Measurements from ENCODE around the gene ARHGEF6.

Gene ARHGEF6

GRCh38 chrX:136687457-136687856, 93.3 kb downstream of the ARHGEF6 start:
- DNase-seq: no peak

GRCh38 chrX:136684120-136684519, 96.6 kb downstream of the ARHGEF6 start:
- no peak for DNase-seq

- no peak for DNase-seq
These were observed 101.2 kb downstream of the ARHGEF6 start for GRCh38 chrX:136679531-136679930.

- DNase-seq: no peak
These were observed 106.3 kb downstream of the ARHGEF6 start for GRCh38 chrX:136674270-136674985.

GRCh38 chrX:136671006-136671610, 109.6 kb downstream of the ARHGEF6 start:
- no peak for DNase-seq

- no peak for DNase-seq
These were observed 113.1 kb downstream of the ARHGEF6 start for GRCh38 chrX:136667446-136668168.

- no peak for DNase-seq
These were observed 114.6 kb downstream of the ARHGEF6 start for GRCh38 chrX:136666088-136666487.

- no peak for DNase-seq
These were observed 115.4 kb downstream of the ARHGEF6 start for GRCh38 chrX:136665258-136665900.

GRCh38 chrX:136662976-136663375, 117.8 kb downstream of the ARHGEF6 start:
- DNase-seq: no peak

GRCh38 chrX:136662104-136662503, 118.6 kb downstream of the ARHGEF6 start:
- DNase-seq: no peak

GRCh38 chrX:136660896-136661295, 119.8 kb downstream of the ARHGEF6 start:
- DNase-seq: no peak

GRCh38 chrX:136659174-136659573, 121.6 kb downstream of the ARHGEF6 start:
- DNase-seq: no peak

GRCh38 chrX:136658151-136658550, 122.6 kb downstream of the ARHGEF6 start:
- no peak for DNase-seq

GRCh38 chrX:136656361-136656964, 124.3 kb downstream of the ARHGEF6 start:
- no peak for DNase-seq

GRCh38 chrX:136652822-136653723, 127.7 kb downstream of the ARHGEF6 start:
- DNase-seq: no peak

GRCh38 chrX:136650811-136651210, 129.9 kb downstream of the ARHGEF6 start:
- DNase-seq: no peak

- no peak for DNase-seq
These were observed 132.9 kb downstream of the ARHGEF6 start, which contains the start of gene CD40LG for GRCh38 chrX:136647677-136648360. CD40LG (plus strand) TSS chrX:136648158; CDS start chrX:136648249, 91 bp downstream.

GRCh38 chrX:136646602-136647239, 134.0 kb downstream of the ARHGEF6 start:
- DNase-seq: no peak

GRCh38 chrX:136643243-136643642, 137.5 kb downstream of the ARHGEF6 start:
- no peak for DNase-seq

GRCh38 chrX:136639506-136640176, 141.1 kb downstream of the ARHGEF6 start:
- DNase-seq: no peak
